ENCODE measurements around the gene GLI3. TPM values are rescaled to one million over a fixed set of nuclear protein-coding genes. Genes with fewer than 3 reads are reported as not detected.

The GLI3 gene
- total RNA-seq, 1 experiment from 2014 or later: 0.07 TPM

GRCh38 chr7:42085531-42085930 is 151.5 kb downstream of the GLI3 start:
- Histone ChIP-seq H4K20me1 (ENCODE audit: insufficient read depth, low read depth, low read length) (no peaks in the 10 kb centered on the region), H2AFZ (ENCODE audit: low read length) (no peak overlapping the region), H3K9me2 (replicated peaks; ENCODE audit: insufficient read depth, low read length) (no peaks in the 10 kb centered on the region), H3K27ac (ENCODE audit: low read length) (no peak overlapping the region), H3K9me3 (ENCODE audit: low read length) (no peaks in the 10 kb centered on the region), H3K27me3 (ENCODE audit: low read length) (no peaks in the 10 kb centered on the region), H3K36me3 (ENCODE audit: insufficient read depth, low read length) (no peaks in the 10 kb centered on the region), H3K4me1 (ENCODE audit: low read length) (no peaks in the 10 kb centered on the region), H3K79me2 (ENCODE audit: low read length) (no peaks in the 10 kb centered on the region), H3K4me2 (ENCODE audit: low read depth, low read length, poor library complexity, severe bottlenecking) (no peak overlapping the region), H3K9ac (ENCODE audit: low read length) (no peak overlapping the region), H3K4me3 (ENCODE audit: low read length) (no peak overlapping the region)
- DNase-seq: no peak

- Histone ChIP-seq H2AFZ (ENCODE audit: low read length) (no peak overlapping the region), H3K79me2 (ENCODE audit: low read length) (no peaks in the 10 kb centered on the region), H3K4me2 (ENCODE audit: low read depth, low read length, poor library complexity, severe bottlenecking) (no peak overlapping the region), H3K27ac (ENCODE audit: low read length) (no peak overlapping the region), H3K9me2 (replicated peaks; ENCODE audit: insufficient read depth, low read length) (no peaks in the 10 kb centered on the region), H3K36me3 (ENCODE audit: insufficient read depth, low read length) (no peaks in the 10 kb centered on the region), H3K9me3 (ENCODE audit: low read length) (no peaks in the 10 kb centered on the region), H4K20me1 (ENCODE audit: insufficient read depth, low read depth, low read length) (no peaks in the 10 kb centered on the region), H3K9ac (ENCODE audit: low read length) (no peak overlapping the region), H3K4me3 (ENCODE audit: low read length) (no peak overlapping the region), H3K27me3 (ENCODE audit: low read length) (no peaks in the 10 kb centered on the region), H3K4me1 (ENCODE audit: low read length) (no peaks in the 10 kb centered on the region)
- DNase-seq: no peak
These were observed 152.7 kb downstream of the GLI3 start for GRCh38 chr7:42084263-42084662.

GRCh38 chr7:42083284-42083683 is 153.7 kb downstream of the GLI3 start:
- Histone ChIP-seq H3K79me2 (ENCODE audit: low read length) (no peaks in the 10 kb centered on the region), H3K4me3 (ENCODE audit: low read length) (no peak overlapping the region), H3K9ac (ENCODE audit: low read length) (no peak overlapping the region), H3K9me2 (replicated peaks; ENCODE audit: insufficient read depth, low read length) (no peaks in the 10 kb centered on the region), H3K36me3 (ENCODE audit: insufficient read depth, low read length) (no peaks in the 10 kb centered on the region), H3K27ac (ENCODE audit: low read length) (no peak overlapping the region), H2AFZ (ENCODE audit: low read length) (no peak overlapping the region), H3K4me2 (ENCODE audit: low read depth, low read length, poor library complexity, severe bottlenecking) (no peak overlapping the region), H3K9me3 (ENCODE audit: low read length) (no peaks in the 10 kb centered on the region), H3K27me3 (ENCODE audit: low read length) (no peaks in the 10 kb centered on the region), H3K4me1 (ENCODE audit: low read length) (no peaks in the 10 kb centered on the region), H4K20me1 (ENCODE audit: insufficient read depth, low read depth, low read length) (no peaks in the 10 kb centered on the region)
- no peak for DNase-seq

GRCh38 chr7:42082144-42082543 is 154.9 kb downstream of the GLI3 start:
- DNase-seq: no peak
- Histone ChIP-seq H3K36me3 (ENCODE audit: insufficient read depth, low read length) (no peaks in the 10 kb centered on the region), H3K9me3 (ENCODE audit: low read length) (no peaks in the 10 kb centered on the region), H3K4me3 (ENCODE audit: low read length) (no peak overlapping the region), H3K9ac (ENCODE audit: low read length) (no peak overlapping the region), H3K9me2 (replicated peaks; ENCODE audit: insufficient read depth, low read length) (no peaks in the 10 kb centered on the region), H3K79me2 (ENCODE audit: low read length) (no peaks in the 10 kb centered on the region), H3K27ac (ENCODE audit: low read length) (no peak overlapping the region), H2AFZ (ENCODE audit: low read length) (no peak overlapping the region), H3K4me1 (ENCODE audit: low read length) (no peaks in the 10 kb centered on the region), H4K20me1 (ENCODE audit: insufficient read depth, low read depth, low read length) (no peaks in the 10 kb centered on the region), H3K27me3 (ENCODE audit: low read length) (no peaks in the 10 kb centered on the region), H3K4me2 (ENCODE audit: low read depth, low read length, poor library complexity, severe bottlenecking) (no peak overlapping the region)

- Histone ChIP-seq H2AFZ (ENCODE audit: low read length) (no peak overlapping the region), H3K9ac (ENCODE audit: low read length) (no peak overlapping the region), H3K4me2 (ENCODE audit: low read depth, low read length, poor library complexity, severe bottlenecking) (no peak overlapping the region), H3K9me3 (ENCODE audit: low read length) (no peaks in the 10 kb centered on the region), H3K79me2 (ENCODE audit: low read length) (no peaks in the 10 kb centered on the region), H3K4me1 (ENCODE audit: low read length) (no peaks in the 10 kb centered on the region), H3K27ac (ENCODE audit: low read length) (no peak overlapping the region), H3K36me3 (ENCODE audit: insufficient read depth, low read length) (no peaks in the 10 kb centered on the region), H3K27me3 (ENCODE audit: low read length) (no peaks in the 10 kb centered on the region), H3K9me2 (replicated peaks; ENCODE audit: insufficient read depth, low read length) (no peaks in the 10 kb centered on the region), H4K20me1 (ENCODE audit: insufficient read depth, low read depth, low read length) (no peaks in the 10 kb centered on the region), H3K4me3 (ENCODE audit: low read length) (no peak overlapping the region)
- no peak for DNase-seq
These were observed 155.3 kb downstream of the GLI3 start for GRCh38 chr7:42081671-42082070.

- Histone ChIP-seq H3K9me3 (ENCODE audit: low read length) (no peaks in the 10 kb centered on the region), H3K9ac (ENCODE audit: low read length) (no peak overlapping the region), H3K4me3 (ENCODE audit: low read length) (no peak overlapping the region), H2AFZ (ENCODE audit: low read length) (no peak overlapping the region), H3K27ac (ENCODE audit: low read length) (no peak overlapping the region), H3K36me3 (ENCODE audit: insufficient read depth, low read length) (no peaks in the 10 kb centered on the region), H3K9me2 (replicated peaks; ENCODE audit: insufficient read depth, low read length) (no peaks in the 10 kb centered on the region), H3K4me1 (ENCODE audit: low read length) (no peaks in the 10 kb centered on the region), H3K79me2 (ENCODE audit: low read length) (no peaks in the 10 kb centered on the region), H3K27me3 (ENCODE audit: low read length) (no peaks in the 10 kb centered on the region), H3K4me2 (ENCODE audit: low read depth, low read length, poor library complexity, severe bottlenecking) (no peak overlapping the region), H4K20me1 (ENCODE audit: insufficient read depth, low read depth, low read length) (no peaks in the 10 kb centered on the region)
- DNase-seq: no peak
These were observed 156.0 kb downstream of the GLI3 start for GRCh38 chr7:42080841-42081586.

GRCh38 chr7:42077271-42078135 is 159.5 kb downstream of the GLI3 start:
- H3K4me2 ChIP-seq (ENCODE audit: low read depth, low read length, poor library complexity, severe bottlenecking): no peak overlapping the region

GRCh38 chr7:42076870-42077269 is 160.1 kb downstream of the GLI3 start:
- Histone ChIP-seq H3K9ac (ENCODE audit: low read length) (no peak overlapping the region), H3K4me3 (ENCODE audit: low read length) (no peak overlapping the region), H3K27ac (ENCODE audit: low read length) (no peak overlapping the region), H2AFZ (ENCODE audit: low read length) (no peak overlapping the region), H3K9me3 (ENCODE audit: low read length) (no peaks in the 10 kb centered on the region), H3K9me2 (replicated peaks; ENCODE audit: insufficient read depth, low read length) (no peaks in the 10 kb centered on the region), H3K79me2 (ENCODE audit: low read length) (no peaks in the 10 kb centered on the region), H3K27me3 (ENCODE audit: low read length) (no peaks in the 10 kb centered on the region), H4K20me1 (ENCODE audit: insufficient read depth, low read depth, low read length) (no peaks in the 10 kb centered on the region), H3K4me1 (ENCODE audit: low read length) (no peaks in the 10 kb centered on the region), H3K36me3 (ENCODE audit: insufficient read depth, low read length) (no peaks in the 10 kb centered on the region), H3K4me2 (ENCODE audit: low read depth, low read length, poor library complexity, severe bottlenecking) (no peak overlapping the region)
- no peak for DNase-seq

More at GRCh38 chr7:42077271-42078135, 159.5 kb downstream of the GLI3 start:
- no peaks in the 10 kb centered on the region for H3K9me2 ChIP-seq (replicated peaks; ENCODE audit: insufficient read depth, low read length)
- H3K9me3 ChIP-seq (ENCODE audit: low read length): no peaks in the 10 kb centered on the region
- no peaks in the 10 kb centered on the region for H4K20me1 ChIP-seq (ENCODE audit: insufficient read depth, low read depth, low read length)
- DNase-seq: no peak
- no peak overlapping the region for H3K4me3 ChIP-seq (ENCODE audit: low read length)
- H2AFZ ChIP-seq (ENCODE audit: low read length): no peak overlapping the region
- no peaks in the 10 kb centered on the region for H3K27me3 ChIP-seq (ENCODE audit: low read length)
- H3K9ac ChIP-seq (ENCODE audit: low read length): no peak overlapping the region
- no peak overlapping the region for H3K27ac ChIP-seq (ENCODE audit: low read length)
- no peaks in the 10 kb centered on the region for H3K4me1 ChIP-seq (ENCODE audit: low read length)
- H3K79me2 ChIP-seq (ENCODE audit: low read length): no peaks in the 10 kb centered on the region
- no peaks in the 10 kb centered on the region for H3K36me3 ChIP-seq (ENCODE audit: insufficient read depth, low read length)
